Measurements from ENCODE around the gene PLXDC2.

PLXDC2 gene

DNA sequence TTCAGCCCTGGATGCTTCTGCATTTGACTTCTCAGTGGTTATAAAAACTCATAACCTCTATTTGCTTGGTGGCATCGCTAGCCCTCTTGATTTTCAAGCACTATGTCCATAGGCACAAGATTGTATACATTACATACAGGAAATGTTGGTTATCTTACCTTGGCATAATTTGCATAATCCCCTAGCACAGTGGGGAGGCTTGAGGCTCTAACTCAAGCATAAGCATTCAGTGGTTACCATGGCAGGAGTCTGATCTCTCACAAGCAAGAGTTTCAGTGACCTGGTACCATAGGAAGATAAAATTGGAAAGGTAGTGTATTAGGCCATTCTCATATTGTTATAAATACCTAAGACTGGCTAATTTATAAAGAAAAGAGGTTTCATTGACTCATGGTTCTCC, 121.8 kb downstream of the PLXDC2 start:
- DNase-seq: no peak

DNA sequence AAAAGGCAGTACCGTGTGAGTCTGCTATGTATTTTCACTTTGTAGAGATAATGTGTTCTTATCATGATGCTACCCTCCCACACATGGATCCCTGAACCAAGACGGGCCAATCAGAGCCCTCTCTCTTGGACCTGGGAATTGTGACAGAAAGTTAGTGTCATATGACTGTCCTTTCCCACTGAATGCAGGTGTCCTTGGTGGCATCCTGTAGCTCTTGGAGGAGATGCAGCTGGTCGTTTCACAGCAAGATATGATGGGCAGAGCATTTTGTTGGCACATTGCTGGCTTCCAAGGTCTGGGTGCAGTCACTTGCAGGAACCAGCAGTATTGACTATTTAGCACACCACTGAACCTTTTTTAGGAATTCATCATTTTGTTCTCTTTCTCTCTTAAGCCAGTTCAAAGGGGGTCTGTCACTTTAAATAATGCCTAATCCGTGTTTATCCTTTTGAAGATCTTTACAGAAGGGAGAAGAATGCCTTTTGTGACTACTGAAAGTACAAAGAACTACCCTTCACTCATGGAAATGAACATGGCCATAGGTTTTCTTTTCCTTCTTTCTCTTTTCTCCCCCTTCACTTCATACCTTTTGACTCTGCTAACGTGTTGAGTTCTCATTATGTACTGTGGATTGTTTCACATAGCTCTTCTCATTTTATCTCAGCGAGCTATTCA, 125.1 kb downstream of the PLXDC2 start:
- no peak for DNase-seq

GRCh38 chr10:19944911-19945663, 128.9 kb downstream of the PLXDC2 start:
- DNase-seq: peak in 20 of 51 donors; percentile 7 to 68 (median 34)

DNA sequence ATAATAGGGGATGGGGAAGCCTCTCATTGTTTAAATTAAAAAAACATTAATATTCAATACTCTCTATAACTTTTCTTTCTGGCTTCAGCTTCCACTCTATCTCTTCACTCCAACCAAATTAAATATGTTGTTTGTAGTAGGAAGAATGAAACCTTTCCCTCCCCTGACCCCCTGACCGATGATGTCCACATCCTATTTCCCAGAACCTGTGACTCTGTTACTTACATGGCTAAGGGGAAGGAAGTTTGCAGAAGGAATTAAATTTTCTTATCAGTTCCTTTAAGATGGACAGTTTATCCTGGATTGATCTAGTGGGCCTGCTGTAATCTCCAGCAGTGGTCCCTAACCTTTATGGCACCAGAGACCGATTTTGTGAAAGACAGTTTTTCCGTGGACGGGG, 130.0 kb downstream of the PLXDC2 start:
- no peak for DNase-seq

DNA sequence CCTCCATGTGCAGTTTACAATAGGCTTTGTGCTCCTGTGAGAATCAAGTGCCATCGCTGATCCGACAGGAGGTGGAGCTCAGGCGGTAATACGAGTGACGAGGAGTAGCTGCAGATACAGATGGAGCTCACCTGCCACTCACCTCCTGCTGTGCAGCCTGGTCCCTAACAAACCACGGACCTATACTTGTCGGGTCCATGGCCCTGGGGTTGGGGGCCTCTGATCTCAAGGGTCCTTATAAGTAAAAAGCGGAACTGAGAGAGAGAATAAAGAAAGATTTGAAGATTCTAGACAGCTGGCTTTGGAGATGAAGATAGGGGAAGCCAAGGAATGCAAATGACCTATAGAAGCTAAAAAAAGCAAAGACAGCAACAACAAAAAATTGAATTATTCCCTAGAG, 130.6 kb downstream of the PLXDC2 start:
- DNase-seq: no peak

- no peak for DNase-seq
Measured at GRCh38 chr10:19947215-19947614, 131.0 kb downstream of the PLXDC2 start.

DNA sequence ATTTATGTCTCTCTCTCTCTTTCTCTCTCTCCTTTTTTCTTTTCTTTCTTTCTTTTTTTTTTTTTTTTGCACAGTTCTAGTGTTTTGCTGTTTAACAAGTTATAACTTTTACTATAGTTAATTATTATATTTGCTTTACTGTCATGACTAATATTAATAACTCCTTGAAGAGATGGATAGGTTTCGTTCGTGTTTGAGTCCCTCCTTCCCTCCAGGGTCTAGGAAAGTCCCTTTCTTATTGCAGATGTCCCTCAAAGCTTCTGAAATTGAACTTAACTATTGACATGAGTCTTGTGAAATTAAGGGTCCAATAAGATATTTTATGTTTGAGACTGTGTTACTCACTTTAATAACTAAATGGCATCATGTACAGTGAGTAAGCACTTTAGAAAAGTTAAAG, 131.4 kb downstream of the PLXDC2 start:
- no peak for DNase-seq

DNA sequence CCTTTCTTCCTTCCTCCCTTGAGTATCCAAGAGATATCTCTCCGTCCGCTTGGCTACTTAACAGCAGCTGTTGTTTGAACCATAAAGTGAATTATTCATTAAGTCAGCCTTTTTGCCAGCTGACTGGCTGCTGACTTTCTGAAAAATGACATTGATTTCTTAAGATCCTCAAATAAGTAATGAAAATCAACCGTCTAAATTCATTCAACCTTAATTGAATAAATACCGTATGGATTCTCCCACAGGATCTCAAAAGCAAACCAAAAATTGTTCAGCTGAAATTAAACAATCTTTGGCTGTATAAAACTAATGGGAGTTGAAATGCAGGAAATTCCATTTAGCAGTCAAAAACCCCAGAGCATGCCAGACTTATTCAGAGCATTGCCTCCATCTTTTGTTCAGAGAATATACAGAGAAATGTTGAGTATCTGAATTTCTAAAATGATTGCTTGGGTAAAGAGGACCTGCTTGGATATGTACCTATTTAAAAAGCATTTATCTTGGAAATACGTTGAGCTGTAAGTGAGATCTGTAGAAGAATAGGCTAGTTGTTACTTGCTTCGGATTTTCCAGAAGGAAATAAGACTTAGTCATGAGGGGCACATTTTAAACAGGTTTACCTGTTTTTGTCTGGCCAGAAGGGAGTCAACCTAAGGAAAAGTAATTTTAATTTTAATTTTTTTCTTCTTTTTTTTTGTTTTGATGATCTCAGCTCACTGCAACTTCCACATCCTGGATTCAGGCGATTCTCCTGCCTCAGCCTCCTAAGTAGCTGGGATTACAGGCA, 136.2 kb downstream of the PLXDC2 start:
- no peak for DNase-seq

GRCh38 chr10:19954601-19955000, 138.4 kb downstream of the PLXDC2 start:
- no peak for DNase-seq

GRCh38 chr10:19956516-19957032, 140.3 kb downstream of the PLXDC2 start:
- DNase-seq: no peak

DNA sequence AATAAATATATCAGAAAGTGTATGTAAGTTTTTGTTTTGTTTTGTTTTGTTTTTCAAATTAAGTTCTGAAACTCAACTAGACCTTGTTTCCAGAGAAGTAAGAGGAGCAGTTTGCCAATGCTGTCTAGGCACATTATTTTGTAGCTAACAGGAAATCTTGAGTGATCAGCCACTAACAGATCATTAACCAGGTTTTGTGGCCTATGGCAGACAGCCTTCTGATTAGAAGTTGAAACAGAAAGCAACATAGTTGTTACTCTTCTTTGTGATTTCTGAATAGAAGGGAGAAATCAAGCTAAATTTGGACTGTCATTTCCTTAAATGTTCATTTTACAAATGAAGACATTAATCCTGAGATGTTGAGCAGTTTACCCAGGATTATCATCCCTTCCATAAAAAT, 142.6 kb downstream of the PLXDC2 start:
- peak in 1 of 51 donors; percentile 43 for DNase-seq

- DNase-seq: peak in 7 of 51 donors; percentile 10 to 77 (median 40)
Measured at GRCh38 chr10:19961076-19962053, 145.1 kb downstream of the PLXDC2 start.

- DNase-seq: no peak
Measured at GRCh38 chr10:19964625-19965024, 148.4 kb downstream of the PLXDC2 start.

GRCh38 chr10:19966751-19967150, 150.5 kb downstream of the PLXDC2 start:
- no peak for DNase-seq

DNA sequence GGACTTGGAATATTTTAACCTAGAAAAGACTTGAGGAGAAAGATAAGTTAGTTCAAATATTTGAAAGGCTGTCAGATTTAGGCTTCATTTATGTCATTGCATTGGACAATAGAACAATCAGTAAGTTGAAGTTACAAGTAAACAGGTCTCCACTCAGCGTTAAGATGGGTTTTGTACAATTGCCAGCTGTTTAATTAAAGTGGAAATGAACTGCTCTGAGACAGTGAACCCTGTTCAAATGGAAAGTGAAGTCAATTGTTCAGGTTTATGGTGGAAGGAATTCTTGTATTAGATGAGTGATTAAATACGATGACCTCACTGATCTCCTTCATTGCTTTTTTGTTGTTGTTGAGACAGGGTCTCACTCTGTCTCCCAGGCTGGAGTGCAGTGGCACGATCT, 151.7 kb downstream of the PLXDC2 start:
- DNase-seq: no peak

DNA sequence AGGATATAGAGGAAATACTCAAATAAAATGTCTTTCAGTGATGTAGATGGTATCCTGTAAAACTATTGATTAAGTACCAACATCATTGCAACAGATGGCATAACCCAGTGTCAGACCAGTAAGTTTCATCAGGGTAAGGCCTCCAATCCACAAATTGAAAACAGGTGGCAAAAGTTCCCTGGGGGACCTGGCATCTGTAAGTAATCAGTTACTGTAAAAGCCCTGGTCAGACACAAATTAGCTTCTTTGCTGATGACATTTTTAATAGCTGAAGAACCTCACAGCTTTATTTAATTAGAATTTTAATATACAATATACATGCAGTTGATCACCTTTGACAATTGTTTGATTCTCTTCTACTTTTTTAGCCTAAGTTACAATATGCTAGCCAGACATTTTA, 152.5 kb downstream of the PLXDC2 start:
- no peak for DNase-seq

DNA sequence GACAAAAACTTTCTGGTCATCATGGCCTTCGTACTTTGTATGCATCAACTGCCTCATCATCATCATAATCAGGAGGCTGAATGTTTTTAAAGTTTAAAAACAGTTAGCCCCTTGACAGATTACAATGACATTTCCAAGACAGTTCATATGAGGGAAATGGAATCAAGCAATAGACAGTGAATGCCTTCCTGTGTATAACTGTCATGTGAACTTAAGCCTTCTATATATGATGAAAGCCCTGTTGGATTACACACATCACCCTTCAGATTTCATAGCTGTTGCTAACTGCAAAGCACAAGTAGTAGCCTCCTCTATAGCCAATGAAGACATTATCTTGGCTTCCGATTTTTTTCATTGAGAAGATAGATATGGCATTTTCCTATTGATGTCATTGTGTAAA, 154.0 kb downstream of the PLXDC2 start:
- DNase-seq: no peak

GRCh38 chr10:19970717-19971116, 154.5 kb downstream of the PLXDC2 start:
- no peak for DNase-seq

- DNase-seq: no peak
Measured at GRCh38 chr10:19971343-19972052, 155.3 kb downstream of the PLXDC2 start.

GRCh38 chr10:19974138-19974537, 157.9 kb downstream of the PLXDC2 start:
- no peak for DNase-seq

Data from hypothalamus (tissue), 51 donors.